HL-60 (cell line): Measurements from ENCODE around the gene ZNF638.

ENCODE experiments used
- CTCF ChIP-seq: IDR thresholded peaks from one replicate; pipeline ENCODE4 v1.5.1; 2011; ENCODE audit warnings: low read length, control low read depth, inconsistent platforms; ENCODE audit not compliant: insufficient read depth
- POLR2AphosphoS5 ChIP-seq: IDR thresholded peaks from 2 replicates; pipeline ENCODE4 v1.6.1; 2012; ENCODE audit warnings: low read depth

GRCh38 chr2:71464389-71464788, 132.8 kb downstream of the ZNF638 start:
- TF ChIP-seq POLR2AphosphoS5 (no peak), CTCF (no peak)
